K562 (cell line): ENCODE measurements around the gene SLC48A1. TPM values are rescaled to one million over a fixed set of nuclear protein-coding genes. Genes with fewer than 3 reads are reported as not detected.

ENCODE experiments used
- ATF1 ChIP-seq, 2 experiments: fragments of 450-650 bp in 1 of 2; IDR thresholded peaks; 2 replicates each; pipeline ENCODE4 v1.6.1; 2016; ENCODE audit warnings: missing compliant biosample characterization in 1 of 2, missing genetic modification characterization in 1 of 2
- CSDE1 ChIP-seq, 2 experiments: fragments of 450-650 bp; IDR thresholded peaks; 2 replicates each; pipeline ENCODE4 v1.6.1; 2016; ENCODE audit warnings: mild to moderate bottlenecking in 1 of 2
- ETV6 ChIP-seq, 3 experiments: fragments of 150-350 bp in 1 of 3; sonication (generic) in 1 of 3; formaldehyde crosslinking in 1 of 3; IDR thresholded peaks; 2 replicates each; pipeline versions ENCODE4 v1.6.1 to v1.8.0; 2014 to 2022; ENCODE audit warnings: borderline replicate concordance in 2 of 3, low read depth in 2 of 3, antibody characterized with exemption in 1 of 3, low read length in 1 of 3, mild to moderate bottlenecking in 1 of 3, missing genetic modification reagents in 1 of 3
- EZH2 ChIP-seq: IDR thresholded peaks from 2 replicates; pipeline ENCODE4 v1.6.1; 2012; ENCODE audit warnings: low read depth, mild to moderate bottlenecking, inconsistent platforms, low read length, borderline replicate concordance
- KDM2B ChIP-seq: fragments of 250-450 bp; sonication (Bioruptor Pico); IDR thresholded peaks from 2 replicates; pipeline ENCODE4 v1.8.0; 2021; ENCODE audit warnings: mild to moderate bottlenecking, moderate library complexity
- KLF6 ChIP-seq: fragments of 250-450 bp; sonication (Bioruptor Pico); IDR thresholded peaks from 2 replicates; pipeline ENCODE4 v1.4.0; 2020; ENCODE audit warnings: mild to moderate bottlenecking, moderate library complexity, borderline replicate concordance
- NKRF ChIP-seq: fragments of 450-650 bp; IDR thresholded peaks from 2 replicates; pipeline ENCODE4 v1.6.1; 2016; ENCODE audit warnings: borderline replicate concordance
- PHF20 ChIP-seq: fragments of 450-650 bp; IDR thresholded peaks from 2 replicates; pipeline ENCODE4 v1.6.1; 2018; ENCODE audit not compliant: partially characterized antibody
- RCOR1 ChIP-seq, 2 experiments: IDR thresholded peaks; 2 replicates each; pipeline ENCODE4 v1.6.1; 2012; ENCODE audit warnings: low read depth in 2 of 2, low read length in 2 of 2, borderline replicate concordance in 1 of 2, improper control_type of control experiment in 1 of 2
- SFPQ ChIP-seq: fragments of 200-400 bp; formaldehyde crosslinking; IDR thresholded peaks from 2 replicates; pipeline ENCODE4 v1.6.1; 2017; ENCODE audit warnings: mild to moderate bottlenecking, low read depth, low read length, moderate library complexity
- TFAP4 ChIP-seq: sonication (generic); formaldehyde crosslinking; IDR thresholded peaks from 2 replicates; pipeline ENCODE4 v1.8.0; 2022; ENCODE audit warnings: missing genetic modification reagents, mild to moderate bottlenecking, moderate library complexity, borderline replicate concordance
- THAP7 ChIP-seq: fragments of 250-450 bp; sonication (Bioruptor Pico); IDR thresholded peaks from 2 replicates; pipeline ENCODE4 v1.5.0; 2021
- TSHZ1 ChIP-seq: fragments of 250-450 bp; sonication (Bioruptor Pico); IDR thresholded peaks from 2 replicates; pipeline ENCODE4 v1.4.0; 2020; ENCODE audit warnings: mild to moderate bottlenecking, moderate library complexity
- ZNF551 ChIP-seq: fragments of 250-450 bp; sonication (Bioruptor Pico); IDR thresholded peaks from 2 replicates; pipeline ENCODE4 v1.5.0; 2021; ENCODE audit warnings: mild to moderate bottlenecking, moderate library complexity
- ZNF77 ChIP-seq: fragments of 250-450 bp; sonication (Bioruptor Pico); IDR thresholded peaks from 2 replicates; pipeline ENCODE4 v1.5.0; 2020
- polyA plus RNA-seq, 8 experiments: library from polyadenylated mRNA; depleted of rRNA in 4 of 8; stranded (reverse) in 5 of 8; unstranded in 3 of 8; fragments of >200 nt; fragmentation: Nextera tagmentation in 2 of 8; fragmentation: Illumina TruSeq in 1 of 8; extraction: Ambion mirVana in 2 of 8; extraction: Trizol in 1 of 8; gene quantifications; 2 replicates each; pipeline versions ENCODE4 v1.2.1 to v1.2.3, GENCODE V29; 2011 to 2014; ENCODE audit warnings: inconsistent platforms in 1 of 8, missing spikeins in 1 of 8
- total RNA-seq, 7 experiments: library from RNA; depleted of rRNA in 6 of 7; stranded (reverse); fragments of >200 nt in 6 of 7; fragmentation: Illumina TruSeq in 2 of 7; extraction: Trizol in 2 of 7; gene quantifications; 2 replicates each; pipeline versions ENCODE4 v1.2.1 to v1.2.3, GENCODE V29; 2011 to 2021; ENCODE audit warnings: low replicate concordance in 1 of 7

SLC48A1 gene
- total and polyA plus RNA-seq, 9 of the 15 experiments (the other 6 are each of a cell fraction or from before 2014, with no cell fraction given) = 10.7 to 37.5 (median 18.7) TPM

GRCh38 chr12:47777741-47778558 lies 4.9 kb downstream of the SLC48A1 start (continued):
- no peak for TF ChIP-seq EZH2
- peak; percentile 45; the same call in 1 of the 2 replicates for TF ChIP-seq NKRF
- TF ChIP-seq SFPQ = no peak
- TF ChIP-seq PHF20 = no peak
- no peak for TF ChIP-seq CSDE1 (IDR thresholded peaks at IDR 0.05)
- peak; percentile 71 to 93; a peak in 3 of 4 replicates for TF ChIP-seq RCOR1 (IDR thresholded peaks at IDR 0.05; ENCODE audit: borderline replicate concordance in 1 of 2, low read depth in 2 of 2, low read length in 2 of 2)
- no peak for TF ChIP-seq THAP7 (CRISPR knock-in tag)
- peak; percentile 89 for TF ChIP-seq TFAP4
- TF ChIP-seq ZNF551 (CRISPR knock-in tag) = no peak
- TF ChIP-seq ETV6 (IDR thresholded peaks at IDR 0.05; ENCODE audit: borderline replicate concordance in 1 of 2, low read depth in 2 of 2, low read length in 1 of 2) = no peak
- no peak for TF ChIP-seq ETV6 (CRISPR knock-in tag; IDR thresholded peaks at IDR 0.05; ENCODE audit: borderline replicate concordance)
- TF ChIP-seq ZNF77 (CRISPR knock-in tag) = no peak
- TF ChIP-seq KDM2B (CRISPR knock-in tag) = no peak
- no peak; the same call in 1 of the 2 replicates for TF ChIP-seq KLF6 (CRISPR knock-in tag)
- no peak for TF ChIP-seq TSHZ1 (CRISPR knock-in tag)
- TF ChIP-seq ATF1 (CRISPR knock-in tag; IDR thresholded peaks at IDR 0.05) = no peak
- no peak for TF ChIP-seq ATF1 (tag; IDR thresholded peaks at IDR 0.05)
